ENCODE measurements around the gene MZT2A.
"Not testable (repeated sequence)": the region's sequence is repeated elsewhere in the genome, so short reads cannot be mapped to it uniquely, and the experiment has no call there.

MZT2A gene

GRCh38 chr2:131478074-131478849 lies 13.9 kb downstream of the MZT2A start:
- not testable (repeated sequence) for H3K4me3 ChIP-seq (replicated peaks; ENCODE audit: low read depth, low read length); DNase-seq (ENCODE audit: extremely low read depth, low read depth)

GRCh38 chr2:131477227-131477626 lies 15.0 kb downstream of the MZT2A start:
- DNase-seq (ENCODE audit: extremely low read depth, low read depth); H3K4me3 ChIP-seq (replicated peaks; ENCODE audit: low read depth, low read length): not testable (repeated sequence)

GRCh38 chr2:131476363-131476762 lies 15.8 kb downstream of the MZT2A start:
- H3K4me3 ChIP-seq (replicated peaks; ENCODE audit: low read depth, low read length); DNase-seq (ENCODE audit: extremely low read depth, low read depth): not testable (repeated sequence)

DNA sequence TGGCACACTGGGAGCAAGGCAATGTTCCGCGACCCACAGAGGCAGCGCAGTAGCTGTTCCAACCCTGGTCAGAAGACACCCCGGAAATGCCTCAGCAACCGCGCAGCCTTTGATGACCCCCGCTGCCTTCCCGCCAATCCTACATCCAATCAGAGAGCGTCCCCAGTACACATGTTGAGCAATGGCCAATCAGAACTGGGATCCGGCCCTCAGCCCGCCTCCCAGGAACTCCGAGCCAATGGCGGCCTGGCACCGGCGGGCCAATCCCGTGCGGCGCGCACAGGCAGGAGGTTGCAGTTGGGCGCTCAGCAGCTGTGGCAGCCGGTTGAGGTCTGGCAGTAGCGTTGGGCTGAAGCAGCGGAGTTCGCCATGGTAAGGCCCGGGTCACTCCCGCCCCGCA lies 16.4 kb downstream of the MZT2A start, which contains the start of gene TUBA3D:
TUBA3D (plus strand) TSS at position 289 of the 400 bp plus-strand sequence; CDS start at position 370, 81 bp downstream.
- no peak within 1 kb of the TSS for H3K4me3 ChIP-seq (replicated peaks; ENCODE audit: low read depth, low read length)
- no peak for TF ChIP-seq CTCF (IDR thresholded peaks at IDR 0.05; ENCODE audit: low read depth, low read length, missing control alignments)
- DNase-seq (ENCODE audit: extremely low read depth, low read depth) = no peak

DNA sequence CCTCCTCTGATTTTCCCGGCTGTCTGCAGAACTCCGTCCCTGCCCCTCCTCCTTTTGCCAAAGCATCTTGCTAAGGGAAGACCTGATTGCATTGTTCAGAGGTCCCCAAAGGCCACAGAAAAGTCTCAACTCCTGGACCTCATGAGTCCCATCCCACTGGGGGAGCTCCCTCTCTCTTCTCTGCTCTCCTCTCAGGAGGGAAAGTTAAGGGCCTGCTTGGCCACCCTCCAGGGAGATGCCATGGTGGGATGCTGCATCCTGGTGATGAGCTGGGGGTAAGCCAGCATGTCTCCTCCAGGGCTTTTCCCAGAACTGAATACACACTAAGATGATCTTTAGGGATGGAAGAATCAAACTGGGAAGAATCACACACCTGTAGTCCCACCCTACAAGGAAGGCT lies 18.9 kb downstream of the MZT2A start:
- DNase-seq (ENCODE audit: extremely low read depth, low read depth); H3K4me3 ChIP-seq (replicated peaks; ENCODE audit: low read depth, low read length): not testable (repeated sequence)

DNA sequence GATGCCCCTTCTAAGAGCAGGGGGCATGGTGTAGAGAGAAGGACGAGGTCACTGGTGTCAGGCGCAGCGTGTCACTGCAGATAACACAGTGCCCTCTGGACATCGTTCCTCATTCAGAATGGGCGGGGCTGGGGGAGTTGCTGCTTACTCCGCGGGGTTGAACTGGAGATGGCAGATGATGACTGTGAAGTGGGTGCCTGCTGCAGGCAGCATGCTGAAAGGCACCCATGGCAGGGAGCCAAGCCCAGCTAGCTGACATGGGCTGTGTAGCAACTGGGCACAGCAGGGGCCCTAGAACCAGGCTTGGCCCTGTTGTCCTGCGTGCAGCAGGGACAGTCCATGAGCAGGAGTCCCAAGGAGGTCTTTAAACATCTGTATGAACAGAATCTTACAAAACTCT lies 20.6 kb downstream of the MZT2A start:
- H3K4me3 ChIP-seq (replicated peaks; ENCODE audit: low read depth, low read length); DNase-seq (ENCODE audit: extremely low read depth, low read depth): not testable (repeated sequence)

GRCh38 chr2:131470944-131471343 lies 21.3 kb downstream of the MZT2A start:
- not testable (repeated sequence) for DNase-seq (ENCODE audit: extremely low read depth, low read depth); H3K4me3 ChIP-seq (replicated peaks; ENCODE audit: low read depth, low read length)

DNA sequence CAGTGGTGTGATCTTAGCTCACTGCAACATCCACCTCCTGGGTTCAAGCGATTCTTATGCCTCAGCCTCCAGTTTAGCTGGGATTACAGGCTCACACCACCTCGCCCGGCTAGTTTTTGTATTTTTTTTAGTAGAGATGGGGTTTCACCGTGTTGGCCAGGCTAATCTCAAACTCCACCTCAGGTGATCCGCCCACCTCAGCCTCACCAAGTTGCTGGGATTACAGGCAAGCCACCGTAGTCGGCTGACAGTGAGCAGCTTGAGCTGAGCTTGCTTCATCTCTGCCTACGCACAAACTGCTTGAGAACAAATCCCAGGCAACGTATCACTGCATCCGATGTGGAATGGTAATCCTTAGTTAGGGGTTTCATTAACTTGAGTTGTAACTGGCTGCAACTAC lies 24.5 kb downstream of the MZT2A start:
- not testable (repeated sequence) for H3K4me3 ChIP-seq (replicated peaks; ENCODE audit: low read depth, low read length); DNase-seq (ENCODE audit: extremely low read depth, low read depth)

GRCh38 chr2:131454914-131455313 lies 37.3 kb downstream of the MZT2A start:
- DNase-seq (ENCODE audit: extremely low read depth, low read depth); H3K4me3 ChIP-seq (replicated peaks; ENCODE audit: low read depth, low read length): not testable (repeated sequence)

DNA sequence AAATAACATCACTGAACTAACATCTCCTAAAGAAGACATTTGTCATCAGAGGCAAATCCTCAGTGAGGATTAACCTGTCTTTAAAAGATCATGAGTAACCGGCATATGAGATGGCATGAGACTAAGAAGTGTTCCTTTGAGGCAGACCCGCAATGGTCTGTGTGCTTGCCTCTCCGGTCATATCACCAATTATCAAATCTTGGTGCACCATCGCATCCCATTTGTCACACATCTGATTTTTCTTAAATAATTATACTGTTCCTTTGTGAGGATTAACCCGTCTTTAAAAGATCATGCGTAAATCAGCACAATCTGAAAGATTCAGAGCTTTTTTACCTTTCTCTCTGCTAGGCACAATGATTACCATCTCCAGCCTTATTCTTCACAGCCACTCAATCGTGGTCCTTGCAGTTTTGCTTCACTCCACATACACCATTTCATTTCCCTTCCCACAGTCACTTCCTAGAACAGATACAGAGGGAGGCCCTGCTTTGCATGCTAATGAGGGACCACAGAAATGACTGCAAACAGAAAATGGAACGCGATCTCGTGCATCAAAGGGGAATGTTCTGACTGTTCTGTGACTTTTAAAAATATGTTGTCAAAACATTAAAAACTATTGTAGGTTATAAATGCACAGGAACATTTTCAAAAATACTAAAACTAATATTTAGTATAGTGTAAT lies 40.8 kb downstream of the MZT2A start:
- not testable (repeated sequence) for DNase-seq (ENCODE audit: extremely low read depth, low read depth); H3K4me3 ChIP-seq (replicated peaks; ENCODE audit: low read depth, low read length)

DNA sequence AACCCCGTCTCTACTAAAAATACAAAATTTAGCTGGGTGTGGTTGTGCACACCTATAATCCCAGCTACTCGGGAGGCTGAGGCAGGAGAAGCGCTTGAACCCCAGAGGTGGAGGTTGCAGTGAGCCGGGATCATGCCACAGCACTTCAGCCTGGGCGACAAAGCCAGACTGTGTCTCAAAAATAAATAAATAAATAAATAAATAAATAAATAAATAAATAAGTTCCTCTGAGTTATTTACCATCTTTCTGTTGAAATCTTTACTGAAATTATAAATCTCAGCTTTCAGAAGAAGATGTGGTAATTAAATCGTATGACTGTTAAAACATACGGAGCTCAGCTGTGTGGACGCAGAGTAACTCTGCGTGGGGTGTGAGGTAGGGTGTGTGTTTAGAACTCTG lies 44.2 kb downstream of the MZT2A start:
- not testable (repeated sequence) for H3K4me3 ChIP-seq (replicated peaks; ENCODE audit: low read depth, low read length); DNase-seq (ENCODE audit: extremely low read depth, low read depth)

GRCh38 chr2:131445896-131446295 lies 46.3 kb downstream of the MZT2A start:
- H3K4me3 ChIP-seq (replicated peaks; ENCODE audit: low read depth, low read length) = no peak overlapping the region
- no peak for DNase-seq (ENCODE audit: extremely low read depth, low read depth)
- TF ChIP-seq CTCF (IDR thresholded peaks at IDR 0.05; ENCODE audit: low read depth, low read length, missing control alignments) = no peak

- not testable (repeated sequence) for H3K4me3 ChIP-seq (replicated peaks; ENCODE audit: low read depth, low read length); DNase-seq (ENCODE audit: extremely low read depth, low read depth)
Observed at GRCh38 chr2:131445515-131445797, 46.7 kb downstream of the MZT2A start.

DNA sequence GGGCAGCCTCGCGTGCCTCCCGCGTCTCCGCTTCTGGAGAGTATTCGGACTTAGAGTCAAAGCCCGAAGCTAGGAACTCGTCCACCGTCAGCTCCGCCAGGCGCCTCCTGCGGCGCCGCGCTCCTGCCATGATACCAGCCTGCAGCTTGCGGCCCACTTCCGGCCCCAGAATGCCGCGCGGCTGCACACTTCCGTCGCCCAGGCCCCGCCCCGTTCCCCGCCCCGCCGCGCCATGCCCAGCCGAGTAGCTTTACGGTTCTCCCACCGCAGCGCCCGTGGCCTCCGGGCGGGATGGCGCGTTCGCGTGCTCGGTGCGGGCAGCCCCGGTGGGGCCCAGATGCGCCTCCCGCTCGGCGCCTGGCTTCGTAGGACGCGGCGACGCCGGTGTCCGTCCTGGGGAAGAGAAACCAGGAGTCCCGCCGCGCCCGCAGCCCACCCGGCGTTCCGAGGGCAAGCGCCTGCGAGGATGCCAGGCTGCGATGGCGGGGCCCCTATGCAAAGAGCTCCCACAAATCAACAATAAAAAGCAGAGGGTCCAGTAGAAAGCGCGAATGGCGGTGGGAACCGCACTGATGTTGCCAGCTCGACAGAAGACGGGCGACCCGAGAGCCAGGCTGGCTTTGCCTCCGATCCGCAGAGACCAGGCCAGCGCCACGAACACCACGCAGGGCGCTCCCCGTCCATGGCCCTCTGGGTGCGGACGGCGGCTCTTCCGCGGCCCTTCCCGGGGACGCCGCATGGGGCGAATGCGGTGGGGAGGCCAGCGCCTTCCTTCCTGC lies 47.3 kb downstream of the MZT2A start:
- not testable (repeated sequence) for DNase-seq (ENCODE audit: extremely low read depth, low read depth); H3K4me3 ChIP-seq (replicated peaks; ENCODE audit: low read depth, low read length)

GRCh38 chr2:131440742-131441468 lies 51.3 kb downstream of the MZT2A start:
- not testable (repeated sequence) for DNase-seq (ENCODE audit: extremely low read depth, low read depth); H3K4me3 ChIP-seq (replicated peaks; ENCODE audit: low read depth, low read length)
